Measurements from ENCODE around the gene CTPS2.

DNA sequence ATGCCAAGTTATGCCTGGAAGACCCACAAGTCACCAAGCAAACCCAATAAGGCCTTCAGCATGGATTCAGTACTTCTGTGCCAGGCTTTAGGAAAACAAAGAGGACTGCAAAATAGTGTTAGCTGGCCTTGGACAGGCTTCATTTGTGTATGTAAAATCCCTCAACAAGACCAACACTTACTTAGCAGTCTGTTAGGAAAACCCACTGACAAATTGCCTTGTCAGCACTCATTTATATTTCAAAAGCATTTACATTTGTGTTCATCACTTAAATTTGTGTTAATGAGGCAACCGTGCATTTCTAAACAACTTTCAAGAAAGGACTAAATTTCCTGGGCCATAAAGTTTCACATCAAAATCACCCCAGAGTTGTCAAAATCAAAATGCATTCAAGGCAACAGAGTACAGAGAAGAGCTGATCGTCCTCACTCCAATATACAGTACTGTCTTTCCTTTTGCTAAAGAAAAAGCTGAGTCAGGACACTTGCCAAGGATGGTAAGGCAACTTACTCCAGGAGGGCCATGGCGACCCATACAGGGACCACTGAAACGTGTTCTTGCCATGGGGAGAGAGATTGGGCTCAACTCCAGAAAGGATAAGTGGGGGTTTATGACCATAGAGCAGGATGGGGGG, 61.0 kb downstream of the CTPS2 start:
- TF ChIP-seq, protein P1, sequence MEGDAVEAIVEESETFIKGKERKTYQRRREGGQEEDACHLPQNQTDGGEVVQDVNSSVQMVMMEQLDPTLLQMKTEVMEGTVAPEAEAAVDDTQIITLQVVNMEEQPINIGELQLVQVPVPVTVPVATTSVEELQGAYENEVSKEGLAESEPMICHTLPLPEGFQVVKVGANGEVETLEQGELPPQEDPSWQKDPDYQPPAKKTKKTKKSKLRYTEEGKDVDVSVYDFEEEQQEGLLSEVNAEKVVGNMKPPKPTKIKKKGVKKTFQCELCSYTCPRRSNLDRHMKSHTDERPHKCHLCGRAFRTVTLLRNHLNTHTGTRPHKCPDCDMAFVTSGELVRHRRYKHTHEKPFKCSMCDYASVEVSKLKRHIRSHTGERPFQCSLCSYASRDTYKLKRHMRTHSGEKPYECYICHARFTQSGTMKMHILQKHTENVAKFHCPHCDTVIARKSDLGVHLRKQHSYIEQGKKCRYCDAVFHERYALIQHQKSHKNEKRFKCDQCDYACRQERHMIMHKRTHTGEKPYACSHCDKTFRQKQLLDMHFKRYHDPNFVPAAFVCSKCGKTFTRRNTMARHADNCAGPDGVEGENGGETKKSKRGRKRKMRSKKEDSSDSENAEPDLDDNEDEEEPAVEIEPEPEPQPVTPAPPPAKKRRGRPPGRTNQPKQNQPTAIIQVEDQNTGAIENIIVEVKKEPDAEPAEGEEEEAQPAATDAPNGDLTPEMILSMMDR (IDR thresholded peaks at IDR 0.05 in 8 of 11, conservative IDR thresholded peaks at IDR 0.05 in 3 of 11): no peak
- TF ChIP-seq POLR2A (IDR thresholded peaks at IDR 0.05): no peak

All from spleen (tissue), 7 donors.